Measurements from ENCODE around the gene SLC37A1.

Gene SLC37A1

GRCh38 chr21:42545317-42545716 is 31.7 kb downstream of the SLC37A1 start:
- DNase-seq (ENCODE audit: low spot score): no peak

DNA sequence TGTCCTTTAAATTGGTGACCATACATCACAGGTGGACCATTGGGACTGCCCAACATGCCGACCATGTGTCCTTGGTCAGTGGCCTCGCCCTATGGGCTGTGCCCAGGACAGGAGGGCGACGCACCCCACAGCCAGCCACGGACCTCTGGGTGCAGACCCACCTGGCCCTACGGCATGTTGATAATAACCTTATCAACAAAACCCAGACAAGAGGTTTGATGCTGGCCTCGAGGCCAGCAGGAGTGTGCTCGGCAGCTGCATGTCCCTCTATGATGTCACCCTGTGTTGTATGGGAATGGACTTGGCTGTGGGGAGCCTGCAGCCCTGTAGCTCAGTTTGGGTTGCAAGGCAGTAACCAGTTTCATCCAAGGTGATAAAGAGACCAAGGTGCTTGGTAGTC is 32.1 kb downstream of the SLC37A1 start:
- DNase-seq (ENCODE audit: low spot score): no peak

- no peak for DNase-seq (ENCODE audit: low spot score)
Measured at GRCh38 chr21:42546433-42546832, 32.8 kb downstream of the SLC37A1 start.

DNA sequence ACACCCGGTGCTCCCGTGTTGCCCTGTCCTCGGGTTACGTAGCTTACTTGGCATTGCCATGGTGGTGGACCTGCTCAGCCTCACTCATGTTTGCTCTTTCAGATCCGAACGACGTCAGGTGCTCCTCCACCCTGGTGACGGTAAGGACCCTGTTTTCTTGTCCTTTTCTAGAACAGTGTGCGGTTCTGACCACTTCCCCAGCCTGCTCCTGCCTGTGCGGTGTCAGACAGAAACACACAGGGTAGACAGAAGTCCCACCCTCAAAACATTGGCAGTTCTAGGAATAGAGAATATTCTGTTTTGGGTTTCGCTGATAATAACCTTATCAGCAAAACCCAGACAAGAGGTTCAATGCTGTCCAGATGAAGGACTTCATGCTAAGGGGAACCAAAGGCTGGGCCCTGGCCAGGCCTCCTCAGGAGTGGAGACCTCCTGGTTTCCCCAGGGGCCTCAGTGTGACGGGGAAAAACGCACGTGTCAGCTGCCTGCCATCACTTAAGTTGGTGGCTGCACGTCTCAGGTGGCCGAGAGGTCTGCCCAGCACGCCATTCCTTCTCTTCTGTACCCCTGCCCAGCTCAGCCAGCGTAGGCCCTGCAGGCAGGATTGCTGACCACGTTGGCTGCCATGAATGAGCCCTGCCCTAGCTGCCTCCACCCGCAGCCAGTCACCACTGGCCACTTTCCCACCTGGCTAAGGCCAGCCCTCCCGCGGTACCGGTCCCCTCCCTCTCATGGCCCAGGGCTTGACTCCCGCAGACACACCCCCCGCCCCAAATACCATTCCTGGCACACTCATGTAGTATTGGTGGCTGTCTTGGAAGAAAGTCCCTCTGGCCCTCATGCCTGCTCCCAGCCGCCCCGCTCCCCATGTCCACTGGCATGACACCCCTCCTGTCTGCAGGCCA is 33.6 kb downstream of the SLC37A1 start:
- DNase-seq (ENCODE audit: low spot score): no peak

DNA sequence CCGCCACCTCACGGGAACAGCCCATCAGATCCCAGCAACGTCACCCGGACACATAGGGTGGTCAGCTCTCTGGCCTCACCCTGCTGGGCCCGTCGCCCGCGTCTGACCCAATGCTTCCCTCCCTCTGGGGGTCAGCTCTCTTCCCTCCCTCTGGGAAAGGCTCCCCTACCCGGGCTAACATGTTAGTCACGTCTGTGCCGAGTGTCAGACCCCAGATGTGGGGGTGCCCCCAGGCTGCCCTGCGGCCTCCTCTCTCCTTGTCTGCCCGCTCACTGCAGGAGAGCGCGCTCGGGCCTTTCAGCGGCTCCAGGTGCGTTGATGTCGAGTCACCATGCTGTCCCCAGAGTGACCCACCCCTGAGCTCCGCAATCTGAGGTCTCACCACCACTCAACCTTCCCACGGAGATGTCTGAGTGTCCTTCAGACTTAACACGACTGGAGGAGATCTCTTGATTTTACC is 34.3 kb downstream of the SLC37A1 start:
- DNase-seq (ENCODE audit: low spot score): no peak

DNA sequence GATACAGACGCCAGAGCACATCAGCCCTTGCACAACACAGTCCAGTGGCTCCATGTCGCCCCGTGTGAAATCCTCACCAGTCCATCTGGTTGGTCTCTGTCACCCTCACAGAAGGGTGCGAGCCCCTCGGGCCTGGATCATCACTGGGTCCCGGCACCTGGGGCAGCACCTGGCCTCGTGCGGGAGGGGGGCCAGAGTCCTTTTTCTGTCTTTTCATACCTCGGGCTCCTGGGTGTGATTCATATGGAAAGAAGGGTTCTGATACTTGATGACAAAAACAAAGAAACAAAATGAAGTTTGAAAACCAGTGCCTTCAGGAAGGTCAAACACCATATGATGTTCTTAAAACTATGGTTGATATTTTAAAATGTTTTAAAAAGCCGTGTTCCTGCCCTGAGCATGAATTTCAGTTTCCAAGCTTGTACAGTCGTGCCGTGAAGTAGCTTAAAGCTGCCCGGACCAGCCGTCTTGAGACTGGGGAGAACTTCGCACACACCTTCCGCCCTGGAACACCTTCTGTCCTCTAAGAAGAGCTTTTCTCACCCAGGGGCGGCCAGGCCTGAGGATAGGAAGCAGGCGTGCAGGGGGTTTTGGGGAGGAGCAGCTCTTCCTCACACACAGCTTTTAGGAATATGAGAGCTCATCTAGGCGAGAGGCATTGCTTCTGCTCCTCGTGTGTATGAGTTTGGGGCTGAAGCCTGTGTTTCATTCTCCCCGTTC is 35.2 kb downstream of the SLC37A1 start:
- DNase-seq (ENCODE audit: low spot score): no peak

DNA sequence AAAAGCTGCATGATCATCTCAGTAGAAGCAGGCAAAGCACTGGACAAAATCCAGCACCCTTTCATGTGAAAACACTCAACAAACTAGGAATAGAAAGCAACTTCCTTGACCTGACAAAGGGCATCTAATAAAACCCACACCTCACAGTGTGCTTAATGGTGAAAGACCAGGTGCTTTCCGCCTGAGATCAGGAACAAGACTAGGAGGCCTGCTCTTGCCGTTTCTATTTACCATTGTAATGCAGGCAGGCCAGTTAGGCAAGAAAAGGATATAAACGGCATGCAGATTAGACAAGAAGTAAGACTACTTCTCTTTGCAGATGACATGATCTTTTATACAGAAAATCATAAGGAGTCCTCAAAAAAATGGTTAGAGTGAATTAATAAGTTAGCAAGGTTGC is 37.2 kb downstream of the SLC37A1 start:
- no peak for DNase-seq (ENCODE audit: low spot score)

DNA sequence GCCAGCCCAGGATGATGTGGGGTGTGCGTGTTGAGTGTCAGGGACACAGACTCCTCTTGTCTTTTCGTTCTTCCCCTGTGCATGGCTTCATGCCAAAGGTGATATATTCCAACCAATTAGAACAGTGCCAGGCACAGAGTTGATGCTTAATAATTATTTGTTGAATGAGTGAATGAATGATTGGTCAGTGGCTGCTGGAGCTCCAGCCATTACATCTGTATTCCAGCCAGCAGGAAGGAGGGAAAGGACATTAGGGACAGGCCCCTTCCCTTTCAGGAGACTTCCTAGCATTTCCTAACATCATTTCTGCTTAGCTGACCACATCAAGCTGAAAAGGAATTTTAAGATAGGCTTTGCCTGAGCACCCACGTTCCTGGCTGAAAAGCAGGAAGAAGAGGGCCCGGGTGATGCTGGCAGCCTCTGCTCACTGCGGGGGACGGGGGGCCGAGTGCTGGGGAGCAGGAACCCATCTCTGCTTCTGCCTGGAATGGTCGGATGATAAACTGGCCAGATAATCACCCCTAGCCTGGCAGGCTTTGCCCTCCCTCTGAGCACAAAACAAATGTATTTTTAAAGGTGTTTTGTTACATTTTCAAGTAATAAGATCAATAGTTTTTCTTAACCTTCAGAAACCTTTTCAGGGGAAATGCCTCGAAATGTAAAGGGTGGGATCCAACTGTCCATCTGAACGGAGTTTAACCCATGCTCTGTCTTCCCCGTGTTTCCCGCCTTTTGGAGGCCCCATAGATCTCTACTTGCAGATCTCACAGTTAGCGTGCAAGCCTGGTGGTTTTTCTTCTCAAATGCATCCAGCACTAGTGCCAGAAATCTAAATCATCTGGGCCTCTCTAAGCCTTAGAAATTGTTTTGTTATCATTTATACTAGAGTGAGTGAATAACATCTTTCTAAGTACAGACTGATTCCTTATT is 39.0 kb downstream of the SLC37A1 start:
- DNase-seq (ENCODE audit: low spot score): no peak

DNA sequence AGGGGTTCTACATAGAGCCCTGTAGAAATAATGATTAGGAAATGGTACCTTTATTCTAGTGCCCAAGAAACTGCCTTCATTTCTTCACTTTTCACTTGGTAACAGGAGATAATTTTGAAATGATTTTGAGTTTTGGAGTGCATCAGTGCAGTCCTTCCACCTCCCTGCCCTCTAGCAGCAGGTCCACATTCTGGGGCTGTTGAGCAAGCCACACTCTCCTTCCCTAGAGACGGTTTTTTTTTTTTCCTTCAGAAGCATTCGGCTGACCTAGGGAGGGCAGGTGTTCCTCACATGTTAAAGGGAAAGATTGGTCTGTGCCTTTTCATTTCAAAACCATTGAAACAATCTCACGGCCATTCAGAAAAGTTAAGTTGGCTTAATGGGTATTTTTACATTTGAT is 39.8 kb downstream of the SLC37A1 start:
- no peak for DNase-seq (ENCODE audit: low spot score)

GRCh38 chr21:42554251-42554961 is 40.8 kb downstream of the SLC37A1 start:
- no peak for DNase-seq (ENCODE audit: low spot score)

DNA sequence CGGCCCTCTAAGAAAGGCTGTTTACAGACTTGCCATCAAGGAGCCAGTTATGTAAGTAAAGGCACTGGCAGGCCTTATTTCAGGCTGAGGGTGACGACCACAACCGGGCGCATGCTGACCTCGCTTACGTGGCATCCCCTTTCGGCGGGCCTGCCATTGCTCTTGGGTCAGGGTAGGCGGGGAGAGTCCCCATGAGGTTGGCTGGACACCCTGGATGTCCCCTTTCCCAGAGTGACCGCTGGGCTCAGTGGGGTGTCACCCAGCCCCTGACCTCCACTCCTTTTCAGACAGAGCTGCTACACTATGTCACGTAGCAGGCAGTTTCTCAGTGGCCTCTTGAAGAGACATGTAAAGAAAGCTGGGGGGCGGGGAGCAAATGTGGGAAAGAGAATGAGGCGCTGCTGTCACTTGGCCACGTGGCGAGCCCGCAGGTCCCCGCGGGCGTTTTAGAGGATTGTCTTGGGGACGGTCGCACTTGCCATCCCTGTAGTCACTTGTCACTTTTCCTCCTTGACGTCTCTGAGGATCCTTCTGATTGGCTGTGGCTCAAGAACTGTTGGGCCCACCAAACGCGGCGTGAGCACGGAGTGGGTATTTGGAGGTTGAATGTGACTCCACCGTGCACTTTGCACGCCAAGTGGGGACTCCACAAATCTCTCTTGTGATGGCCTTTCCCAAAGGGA is 42.2 kb downstream of the SLC37A1 start:
- DNase-seq (ENCODE audit: low spot score): no peak

- no peak for DNase-seq (ENCODE audit: low spot score)
Measured at GRCh38 chr21:42556476-42556875, 42.8 kb downstream of the SLC37A1 start.

DNA sequence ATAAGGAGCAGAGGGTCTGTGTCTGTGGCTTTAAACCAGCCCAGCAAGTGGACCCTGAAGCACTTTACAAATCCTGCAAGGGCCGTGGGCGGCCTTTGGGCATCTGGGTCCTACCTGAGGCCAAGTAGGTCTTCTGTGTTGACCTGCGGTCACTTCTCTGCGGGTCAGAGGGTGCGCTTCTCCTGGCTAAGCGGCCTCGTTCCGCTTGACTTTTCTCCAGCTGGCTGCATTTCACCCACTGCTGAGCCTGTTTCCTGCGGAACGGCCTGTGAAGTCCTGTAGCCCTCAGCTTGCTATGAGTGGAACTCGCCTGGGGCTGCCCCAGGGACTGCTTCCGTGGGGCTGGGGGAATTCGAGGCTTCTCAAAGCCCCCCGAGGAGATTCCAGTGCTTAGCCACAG is 43.3 kb downstream of the SLC37A1 start:
- DNase-seq (ENCODE audit: low spot score): no peak

- no peak for DNase-seq (ENCODE audit: low spot score)
Measured at GRCh38 chr21:42557420-42557819, 43.8 kb downstream of the SLC37A1 start.

DNA sequence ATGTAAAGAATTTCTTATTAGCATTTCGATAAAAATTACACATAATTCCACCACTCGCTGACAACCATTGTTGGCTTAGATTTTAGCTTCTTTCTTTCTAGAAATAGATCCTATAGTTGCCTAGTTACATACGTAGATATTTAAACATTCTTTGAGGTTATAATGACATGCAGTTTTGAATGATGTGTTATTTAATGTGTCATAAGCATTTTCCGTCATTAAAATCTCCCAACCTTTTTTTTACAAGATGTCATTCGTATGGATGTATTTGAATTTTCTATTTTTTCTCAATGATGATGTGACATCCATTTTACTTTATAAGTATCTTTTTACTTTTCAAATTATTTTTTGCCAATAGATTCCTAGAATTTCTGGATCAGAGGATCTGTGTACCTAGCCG is 44.7 kb downstream of the SLC37A1 start:
- DNase-seq (ENCODE audit: low spot score): no peak

- DNase-seq (ENCODE audit: low spot score): no peak
Measured at GRCh38 chr21:42558846-42559245, 45.2 kb downstream of the SLC37A1 start.

- no peak for DNase-seq (ENCODE audit: low spot score)
Measured at GRCh38 chr21:42559326-42559725, 45.7 kb downstream of the SLC37A1 start.

DNA sequence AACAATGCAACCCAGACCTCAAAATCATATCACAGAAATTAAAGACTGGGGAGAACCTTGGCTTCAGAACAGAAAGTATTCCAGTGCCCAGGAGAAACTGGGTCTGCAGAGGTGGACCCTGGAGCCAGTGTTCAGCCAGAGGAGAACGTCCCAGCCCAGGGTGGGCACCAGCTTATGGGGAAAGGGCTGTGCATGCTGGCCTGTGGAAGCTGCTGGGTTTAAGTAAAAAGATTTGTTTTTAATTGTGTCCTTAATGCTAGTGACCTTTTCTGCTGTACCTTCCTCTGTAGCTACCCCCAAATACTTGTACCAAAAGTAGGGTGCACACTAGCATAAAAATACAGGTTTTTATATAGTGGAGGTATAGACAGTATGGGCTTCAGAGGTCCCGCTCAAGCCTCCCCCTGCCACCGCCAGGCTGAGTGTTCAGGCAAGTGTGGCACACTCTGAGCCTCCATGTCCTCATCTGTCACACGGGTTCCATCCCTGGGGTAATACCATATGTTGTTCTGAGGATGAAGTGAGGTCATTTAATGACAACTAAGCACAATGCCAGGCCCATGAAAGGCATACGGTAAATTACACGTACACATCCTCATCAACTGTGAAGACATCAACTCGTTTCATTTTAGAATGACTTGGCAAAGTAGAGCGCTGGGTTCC is 47.0 kb downstream of the SLC37A1 start:
- no peak for DNase-seq (ENCODE audit: low spot score)

DNA sequence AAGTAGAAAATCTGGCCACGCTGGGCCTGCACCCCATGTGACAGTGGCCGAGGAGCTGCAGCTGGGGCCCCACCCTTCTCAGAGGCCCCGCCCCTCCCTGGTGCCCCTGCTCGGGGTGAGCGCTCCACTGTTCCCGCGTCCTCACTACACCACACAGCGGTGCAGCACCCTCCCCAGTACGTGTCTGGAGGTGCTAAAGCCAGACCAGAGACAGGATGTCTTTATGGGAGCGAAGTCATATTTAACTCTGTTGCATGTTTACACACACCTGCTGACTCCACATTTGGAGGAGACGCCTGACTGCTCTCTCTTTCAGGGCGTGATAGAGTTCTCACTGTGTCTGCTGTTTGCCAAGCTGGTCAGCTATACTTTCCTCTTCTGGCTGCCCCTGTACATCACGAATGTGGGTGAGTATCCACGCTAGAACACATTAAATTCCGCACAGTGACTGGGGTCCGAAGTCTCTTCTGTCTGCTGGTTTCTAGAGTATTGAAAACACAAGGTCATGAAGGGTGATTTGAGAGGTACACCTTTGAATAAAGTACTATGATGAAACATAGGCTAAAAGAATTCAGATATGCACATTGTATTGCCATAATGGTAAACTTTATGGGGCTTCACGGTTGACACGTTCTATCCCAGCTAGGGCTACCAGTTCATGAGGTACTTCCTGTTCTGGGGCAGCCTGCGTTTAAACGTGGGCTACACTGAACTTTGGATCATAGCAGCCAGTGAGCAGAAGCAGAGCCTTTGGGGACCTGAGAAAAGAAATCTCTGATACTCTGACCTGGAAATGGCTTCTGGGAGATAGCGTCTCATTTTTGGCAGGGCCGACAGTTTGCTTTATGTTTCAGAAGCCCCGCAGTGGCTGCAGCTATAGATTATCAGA is 48.4 kb downstream of the SLC37A1 start:
- DNase-seq (ENCODE audit: low spot score): no peak
